ENCODE measurements around the gene TPRX1.
"Not testable (repeated sequence)": the region's sequence is repeated elsewhere in the genome, so short reads cannot be mapped to it uniquely, and the experiment has no call there.

The TPRX1 gene

GRCh38 chr19:47767349-47767748, 37.0 kb downstream of the TPRX1 start:
- no peak for DNase-seq (ENCODE audit: low read depth)

- DNase-seq (ENCODE audit: low read depth) = no peak
These were observed 37.7 kb downstream of the TPRX1 start for GRCh38 chr19:47766670-47767069.

- no peak for DNase-seq (ENCODE audit: low read depth)
These were observed 38.1 kb downstream of the TPRX1 start for GRCh38 chr19:47766359-47766620.

- no peak for DNase-seq (ENCODE audit: low read depth)
These were observed 38.6 kb downstream of the TPRX1 start for GRCh38 chr19:47765523-47766358.

- DNase-seq (ENCODE audit: low read depth) = not testable (repeated sequence)
These were observed 39.6 kb downstream of the TPRX1 start for GRCh38 chr19:47764705-47765104.

- DNase-seq (ENCODE audit: low read depth) = no peak
These were observed 41.6 kb downstream of the TPRX1 start for GRCh38 chr19:47762615-47763308.

GRCh38 chr19:47762151-47762550, 42.2 kb downstream of the TPRX1 start:
- DNase-seq (ENCODE audit: low read depth) = no peak

- no peak for DNase-seq (ENCODE audit: low read depth)
These were observed 42.8 kb downstream of the TPRX1 start for GRCh38 chr19:47761566-47761965.

- no peak for DNase-seq (ENCODE audit: low read depth)
These were observed 43.7 kb downstream of the TPRX1 start for GRCh38 chr19:47760632-47760999.

- no peak for DNase-seq (ENCODE audit: low read depth)
These were observed 45.9 kb downstream of the TPRX1 start for GRCh38 chr19:47758443-47758804.

- no peak for DNase-seq (ENCODE audit: low read depth)
These were observed 46.5 kb downstream of the TPRX1 start for GRCh38 chr19:47757617-47758442.

GRCh38 chr19:47756953-47757608, 47.3 kb downstream of the TPRX1 start:
- DNase-seq (ENCODE audit: low read depth) = no peak

GRCh38 chr19:47756627-47756929, 47.8 kb downstream of the TPRX1 start:
- DNase-seq (ENCODE audit: low read depth) = no peak

GRCh38 chr19:47755762-47756626, 48.4 kb downstream of the TPRX1 start:
- DNase-seq (ENCODE audit: low read depth) = no peak

- DNase-seq (ENCODE audit: low read depth) = no peak
These were observed 49.1 kb downstream of the TPRX1 start for GRCh38 chr19:47755065-47755761.

GRCh38 chr19:47754206-47755064, 49.9 kb downstream of the TPRX1 start:
- no peak for DNase-seq (ENCODE audit: low read depth)

GRCh38 chr19:47752440-47753211, 51.7 kb downstream of the TPRX1 start:
- no peak for DNase-seq (ENCODE audit: low read depth)

All from GM04503 (cell line).